H1 (cell line): ENCODE data around the gene VEGFC. TPM values are rescaled to one million over a fixed set of nuclear protein-coding genes. Genes with fewer than 3 reads are reported as not detected.

ENCODE experiments used
- CTCF ChIA-PET: fragments of 300-600 bp; sonication (Branson Sonifier 250); formaldehyde crosslinking; loops from one replicate; lab custom pipeline; 2021; ENCODE audit not compliant: partially characterized antibody; lab: Charles Lee
- POLR2A ChIA-PET: fragments of 300-600 bp; sonication (Branson Sonifier 250); formaldehyde crosslinking; loops from one replicate; lab custom pipeline; 2021; ENCODE audit warnings: inconsistent platforms; ENCODE audit not compliant: partially characterized antibody; lab: Charles Lee
- DNase-seq, 2 experiments: peaks; one replicate each; pipeline versions ENCODE4 v3.0.0 to v3.0.0-alpha.2; 2010 to 2022; ENCODE audit warnings: low spot score in 2 of 2, low read depth in 1 of 2, mixed read lengths in 1 of 2
- FAIRE-seq: peaks from 2 replicates; lab custom pipeline; 2011; peaks lifted over from hg19 to GRCh38; lab: Jason Lieb, UNC
- H2AFZ ChIP-seq: 2 replicates; pipeline ENCODE4 v1.8.1; 2012; ENCODE audit warnings: low read length, inconsistent platforms
- H2AK5ac ChIP-seq: 2 replicates; pipeline ENCODE4 v1.6.1; 2013; ENCODE audit warnings: low read depth, low read length
- H2BK120ac ChIP-seq: replicated peaks from 2 replicates; pipeline ENCODE3; 2013; ENCODE audit warnings: low read depth, low read length, inconsistent platforms
- H2BK12ac ChIP-seq: 2 replicates; pipeline ENCODE4 v1.6.1; 2013; ENCODE audit warnings: low read depth, low read length
- H2BK15ac ChIP-seq: 2 replicates; pipeline ENCODE4 v1.6.1; 2013; ENCODE audit warnings: low read length
- H2BK20ac ChIP-seq: 2 replicates; pipeline ENCODE4 v1.6.1; 2013; ENCODE audit warnings: low read length
- H2BK5ac ChIP-seq: 2 replicates; pipeline ENCODE4 v1.6.1; 2013; ENCODE audit warnings: low read depth, low read length
- H3K14ac ChIP-seq: 2 replicates; pipeline ENCODE4 v1.6.1; 2013; ENCODE audit warnings: inconsistent platforms; ENCODE audit not compliant: insufficient read length
- H3K18ac ChIP-seq: 2 replicates; pipeline ENCODE4 v1.6.1; 2013; ENCODE audit warnings: low read length; ENCODE audit errors: extremely low read depth
- H3K23ac ChIP-seq: 2 replicates; pipeline ENCODE4 v1.6.1; 2013; ENCODE audit warnings: inconsistent platforms; ENCODE audit not compliant: insufficient read length
- H3K23me2 ChIP-seq: 2 replicates; pipeline ENCODE4 v1.6.1; 2013; ENCODE audit warnings: low read depth, low read length
- H3K27ac ChIP-seq: 2 replicates; pipeline ENCODE4 v1.6.1; 2011; ENCODE audit warnings: low read depth, low read length, inconsistent platforms
- H3K27me3 ChIP-seq, 4 experiments: replicated peaks in 1 of 4; 1 replicate in 1 of 4; 2 replicates in 3 of 4; pipeline versions ENCODE4 v1.6.1 to v1.8.1; 2011 to 2013; ENCODE audit warnings: low read length in 3 of 4, mild to moderate bottlenecking in 3 of 4, inconsistent platforms in 2 of 4, mixed read lengths in 2 of 4, moderate library complexity in 1 of 4; ENCODE audit not compliant: control insufficient read depth in 3 of 4, insufficient read depth in 3 of 4; ENCODE audit errors: extremely low read depth in 1 of 4
- H3K36me3 ChIP-seq, 4 experiments: 2 replicates each; pipeline versions ENCODE4 v1.6.1 to v1.8.1; 2011 to 2013; ENCODE audit warnings: mild to moderate bottlenecking in 4 of 4, low read length in 3 of 4, moderate library complexity in 2 of 4, control low read depth in 1 of 4, inconsistent platforms in 1 of 4; ENCODE audit not compliant: insufficient read depth in 4 of 4, control insufficient read depth in 2 of 4
- H3K4ac ChIP-seq: replicated peaks from 2 replicates; pipeline ENCODE3; 2013; ENCODE audit warnings: low read length, low read depth, mixed read lengths, inconsistent platforms; ENCODE audit not compliant: insufficient read length
- H3K4me1 ChIP-seq, 4 experiments: replicated peaks in 1 of 4; 1 replicate in 1 of 4; 2 replicates in 3 of 4; pipeline versions ENCODE4 v1.6.1 to v1.8.1; 2011 to 2013; ENCODE audit warnings: low read length in 3 of 4, inconsistent platforms in 2 of 4, mixed read lengths in 1 of 4; ENCODE audit not compliant: insufficient read depth in 4 of 4, control insufficient read depth in 3 of 4
- H3K4me2 ChIP-seq, 2 experiments: 2 replicates each; pipeline versions ENCODE4 v1.6.1 to v1.8.1; 2011 to 2013; ENCODE audit warnings: low read depth in 2 of 2, low read length in 2 of 2, control low read depth in 1 of 2, inconsistent platforms in 1 of 2, mild to moderate bottlenecking in 1 of 2; ENCODE audit not compliant: insufficient read depth in 1 of 2
- H3K4me3 ChIP-seq, 4 experiments: fragments of 200-600, 300-600 bp in 1 of 4; sonication (generic), shearing (Covaris generic), sonication (Bioruptor Twin) in 1 of 4; 2 replicates each; pipeline versions ENCODE4 v1.5.1 to v1.8.1; 2011 to 2016; ENCODE audit warnings: low read length in 4 of 4, low read depth in 3 of 4, control low read depth in 2 of 4, inconsistent platforms in 2 of 4, mild to moderate bottlenecking in 2 of 4, mixed read lengths in 1 of 4, moderate library complexity in 1 of 4; ENCODE audit not compliant: insufficient read depth in 2 of 4; ENCODE audit errors: extremely low read depth in 1 of 4
- H3K56ac ChIP-seq: replicated peaks from 2 replicates; pipeline ENCODE3; 2013; ENCODE audit warnings: low read depth, mild to moderate bottlenecking, mixed read lengths, low read length, inconsistent platforms; ENCODE audit not compliant: insufficient read length
- H3K79me1 ChIP-seq: 2 replicates; pipeline ENCODE4 v1.6.1; 2013; ENCODE audit warnings: low read depth, low read length, control low read depth
- H3K79me2 ChIP-seq, 2 experiments: 2 replicates each; pipeline versions ENCODE4 v1.6.1 to v1.8.1; 2012 to 2013; ENCODE audit warnings: low read length in 2 of 2, mild to moderate bottlenecking in 2 of 2, inconsistent platforms in 1 of 2; ENCODE audit not compliant: insufficient read depth in 2 of 2, control insufficient read depth in 1 of 2
- H3K9ac ChIP-seq, 4 experiments: replicated peaks in 1 of 4; 1 replicate in 1 of 4; 2 replicates in 3 of 4; pipeline versions ENCODE4 v1.6.1 to v1.8.1; 2011 to 2013; ENCODE audit warnings: low read depth in 3 of 4, low read length in 3 of 4, control low read depth in 2 of 4, mild to moderate bottlenecking in 2 of 4, moderate library complexity in 2 of 4, inconsistent platforms in 1 of 4; ENCODE audit errors: extremely low read depth in 1 of 4
- H3K9me3 ChIP-seq, 2 experiments: 2 replicates each; pipeline versions ENCODE4 v1.6.1 to v1.8.1; 2012 to 2013; ENCODE audit warnings: mild to moderate bottlenecking in 2 of 2, moderate library complexity in 2 of 2, control low read depth in 1 of 2, inconsistent platforms in 1 of 2, low read depth in 1 of 2, low read length in 1 of 2, mixed read lengths in 1 of 2; ENCODE audit not compliant: insufficient read depth in 2 of 2
- H4K20me1 ChIP-seq, 2 experiments: replicated peaks in 1 of 2; 2 replicates each; pipeline versions ENCODE3 to v1.8.1; 2011 to 2013; ENCODE audit warnings: inconsistent platforms in 2 of 2, low read length in 2 of 2, mild to moderate bottlenecking in 1 of 2; ENCODE audit not compliant: insufficient read depth in 2 of 2, control insufficient read depth in 1 of 2
- H4K5ac ChIP-seq: 2 replicates; pipeline ENCODE4 v1.6.1; 2013; ENCODE audit warnings: low read length, low read depth, mixed read lengths, inconsistent platforms; ENCODE audit not compliant: insufficient read length
- H4K8ac ChIP-seq: 2 replicates; pipeline ENCODE4 v1.8.0; 2013; ENCODE audit warnings: mild to moderate bottlenecking, moderate library complexity, low read length, inconsistent platforms; ENCODE audit not compliant: insufficient read depth; ENCODE audit errors: extremely low read depth
- H4K91ac ChIP-seq: replicated peaks from 2 replicates; pipeline ENCODE3; 2013; ENCODE audit warnings: low read length, mixed read lengths, inconsistent platforms; ENCODE audit not compliant: insufficient read length
- SAP30 ChIP-seq: fragments of 300-600 bp; sonication (generic); IDR thresholded peaks from 2 replicates; pipeline ENCODE4 v1.7.1; 2012; ENCODE audit warnings: low read length, moderate library complexity, mild to moderate bottlenecking, inconsistent platforms; ENCODE audit not compliant: insufficient read depth, insufficient replicate concordance
- WGBS, 2 experiments: shearing (Covaris generic) in 1 of 2; methylation state at CpG; one replicate each; pipeline versions ENCODE4 v1.1.6 to v1.1.7; 2013 to 2015; ENCODE audit warnings: low lambda C conversion rate in 2 of 2, mixed read lengths in 2 of 2, inconsistent platforms in 1 of 2, low coverage in 1 of 2, missing lambda C conversion rate in 1 of 2; ENCODE audit not compliant: insufficient replicate concordance in 2 of 2, insufficient coverage in 1 of 2, insufficient read length in 1 of 2; ENCODE audit errors: extremely low coverage in 1 of 2, missing lambda C conversion rate in 1 of 2; 5-methylcytosine and 5-hydroxymethylcytosine counted together
- polyA plus RNA-seq, 7 experiments: library from polyadenylated mRNA; depleted of rRNA in 3 of 7; stranded (reverse) in 5 of 7; unstranded in 2 of 7; fragments of >200 nt in 5 of 7; fragments of 200-250 nt in 2 of 7; gene quantifications; 1 replicate in 5 of 7; 2 replicates in 1 of 7; 4 replicates in 1 of 7; pipeline versions ENCODE4 v1.2.1 to v1.2.3, GENCODE V29; 2011 to 2013; ENCODE audit warnings: missing spikeins in 2 of 7, mixed read lengths in 2 of 7
- total RNA-seq: library from RNA; stranded (reverse); fragmentation: NEBNext Ultra II Directional; extraction: Animal tissue kit (Norgen Biotek cat#: 25700); gene quantifications from 2 replicates; pipeline ENCODE4 v1.2.1, GENCODE V29; 2021

Gene VEGFC
- total and polyA plus RNA-seq, 2 of the 8 experiments (the other 6 are each of a cell fraction or from before 2014, with no cell fraction given) = 0.53 to 1.4 TPM

DNA sequence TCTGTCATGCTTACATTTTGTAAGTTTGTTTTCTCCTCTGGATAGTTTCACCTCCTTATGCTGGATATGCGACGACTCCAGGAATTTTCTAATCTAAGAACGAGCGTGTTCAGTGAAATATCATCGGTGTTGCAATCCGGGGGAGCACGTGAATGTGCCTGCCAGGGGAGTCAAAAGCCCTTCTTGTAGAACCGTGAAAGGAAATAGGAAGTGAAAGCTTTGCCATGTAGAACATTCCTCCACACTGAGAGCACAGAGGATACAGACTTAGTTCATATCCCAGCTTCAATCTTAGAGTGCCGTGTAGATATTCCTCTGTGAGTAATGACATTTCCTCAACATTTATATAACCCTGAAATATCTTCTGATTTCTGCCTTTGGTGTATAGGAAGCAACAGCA lies 121.2 kb downstream of the VEGFC start:
- H3K18ac ChIP-seq = no peak overlapping the region
- no peak overlapping the region for H4K91ac ChIP-seq
- TF ChIP-seq SAP30 = no peak
- H2BK5ac ChIP-seq = no peak overlapping the region
- H3K23me2 ChIP-seq = no peaks in the 10 kb centered on the region
- H3K4me1 ChIP-seq = no peaks in the 10 kb centered on the region
- H2BK15ac ChIP-seq = no peak overlapping the region
- no peak overlapping the region for H3K56ac ChIP-seq
- H3K14ac ChIP-seq = no peak overlapping the region
- H3K9me3 ChIP-seq = no peaks in the 10 kb centered on the region
- H2BK120ac ChIP-seq = no peak overlapping the region
- no peak overlapping the region for H3K23ac ChIP-seq
- H4K8ac ChIP-seq = no peak overlapping the region
- no peak overlapping the region for H2BK12ac ChIP-seq
- ChIA-PET CTCF (no interaction called here), POLR2A (no interaction called here)
- 85% methylated on average over 9 of the region's 9 CpGs; no CpG with 5 or more reads in 1 of the 2 experiments for WGBS, 2 experiments
- H2BK20ac ChIP-seq = no peak overlapping the region
- H3K4me3 ChIP-seq = no peak overlapping the region
- DNase-seq (no peak), FAIRE-seq (no peak)
- no peaks in the 10 kb centered on the region for H3K27me3 ChIP-seq
- H3K79me1 ChIP-seq = no peaks in the 10 kb centered on the region
- H2AK5ac ChIP-seq = no peak overlapping the region
- no peaks in the 10 kb centered on the region for H4K20me1 ChIP-seq
- no peaks in the 10 kb centered on the region for H3K36me3 ChIP-seq
- H3K4ac ChIP-seq = no peak overlapping the region
- no peak overlapping the region for H3K4me2 ChIP-seq
- no peak overlapping the region for H3K27ac ChIP-seq
- no peak overlapping the region for H2AFZ ChIP-seq
- H4K5ac ChIP-seq = no peak overlapping the region
- no peaks in the 10 kb centered on the region for H3K79me2 ChIP-seq
- H3K9ac ChIP-seq = no peak overlapping the region
